ENCODE measurements around the gene SLC41A3.
"Not testable (repeated sequence)": the region's sequence is repeated elsewhere in the genome, so short reads cannot be mapped to it uniquely, and the experiment has no call there.

Gene SLC41A3

GRCh38 chr3:126107957-126108675 is 24.2 kb upstream of the SLC41A3 start:
- H3K27ac ChIP-seq = no peak overlapping the region
- DNase-seq (ENCODE audit: low read depth, low spot score) = no peak

DNA sequence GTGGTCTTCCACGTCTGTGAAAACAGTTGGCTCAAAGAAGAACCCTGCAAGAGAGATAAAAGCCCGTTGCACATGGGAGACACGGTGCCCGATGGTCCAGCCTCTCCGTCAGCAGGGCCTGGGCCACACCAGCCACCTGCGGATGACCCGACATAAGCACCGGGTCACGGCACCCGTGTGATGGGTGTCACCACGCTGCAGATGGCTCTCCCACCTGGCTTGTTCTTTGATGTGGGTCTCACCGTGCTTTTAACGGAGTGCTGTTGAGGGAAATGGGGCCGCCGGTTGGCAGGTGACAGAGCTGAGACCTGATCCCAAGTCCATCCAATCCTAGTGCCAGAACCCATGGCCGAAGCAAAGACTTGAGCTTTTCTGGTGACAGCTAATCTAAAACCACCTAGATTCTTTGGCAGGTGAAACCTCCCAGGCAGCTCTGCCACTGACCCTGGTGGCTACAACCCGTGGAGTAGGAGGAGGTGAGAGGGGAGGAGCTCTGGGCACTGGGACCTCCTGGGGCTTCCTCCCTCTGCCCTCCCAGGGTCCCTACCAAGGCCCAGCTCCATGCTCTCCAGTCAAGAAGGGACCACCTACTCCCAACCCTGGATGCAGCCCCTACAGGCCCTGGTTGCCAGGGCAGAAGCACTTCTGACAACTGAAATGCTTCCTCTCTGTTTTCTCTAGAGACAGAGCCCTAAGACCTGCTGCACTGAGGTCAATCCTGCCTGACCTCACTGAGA is 23.4 kb upstream of the SLC41A3 start:
- H3K27ac ChIP-seq = no peak overlapping the region
- DNase-seq (ENCODE audit: low read depth, low spot score) = no peak

DNA sequence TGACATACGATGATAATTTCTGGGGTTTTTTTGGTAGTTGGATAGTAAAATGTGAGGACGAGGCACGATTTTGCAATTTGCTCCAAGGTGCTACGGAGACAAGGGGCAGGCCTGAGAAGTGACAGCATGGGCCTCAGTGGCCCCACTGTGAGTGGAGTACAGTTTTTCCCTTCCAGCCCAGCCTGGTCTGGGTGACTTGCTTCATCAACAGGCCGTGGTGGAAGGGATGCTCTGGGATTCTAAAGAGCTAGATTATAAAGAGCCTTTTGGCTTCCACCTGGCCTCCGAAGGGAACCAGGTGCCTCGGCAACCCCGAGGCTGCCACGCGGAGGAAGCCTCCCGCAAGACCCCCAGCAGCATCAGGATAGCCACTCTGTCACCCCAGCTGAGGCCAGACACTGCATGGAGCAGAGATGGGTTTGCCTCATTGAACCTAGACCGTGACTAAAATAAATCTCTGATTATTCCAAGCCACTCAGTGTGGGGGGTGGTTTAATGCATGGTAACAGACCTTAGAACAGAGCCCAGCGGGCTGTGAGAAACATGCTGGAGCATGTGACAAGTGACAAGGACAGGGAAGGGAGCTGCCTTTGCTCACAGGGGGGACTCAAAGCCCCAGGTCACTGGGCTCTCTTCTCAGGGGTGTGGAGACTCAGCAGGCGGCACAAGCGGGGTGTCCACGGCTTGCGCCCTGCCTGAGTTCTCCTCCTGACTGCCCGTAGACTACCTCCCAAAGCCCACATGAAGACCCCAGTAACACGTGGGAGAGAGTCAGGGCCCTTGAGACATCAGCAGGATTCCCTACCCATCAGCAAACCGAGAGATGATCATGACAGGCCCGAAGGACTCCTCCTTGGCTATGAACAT is 22.6 kb upstream of the SLC41A3 start:
- H3K27ac ChIP-seq = no peak overlapping the region
- no peak for DNase-seq (ENCODE audit: low read depth, low spot score)

- DNase-seq (ENCODE audit: low read depth, low spot score) = no peak
Measured at GRCh38 chr3:126105691-126106187, 21.8 kb upstream of the SLC41A3 start.

GRCh38 chr3:126104742-126105605 is 21.1 kb upstream of the SLC41A3 start:
- no peak overlapping the region for H3K27ac ChIP-seq
- no peak for DNase-seq (ENCODE audit: low read depth, low spot score)

More at GRCh38 chr3:126105691-126106187, 21.8 kb upstream of the SLC41A3 start:
- H3K27ac ChIP-seq = no peak overlapping the region

- DNase-seq (ENCODE audit: low read depth, low spot score) = no peak
Measured at GRCh38 chr3:126104028-126104635, 20.2 kb upstream of the SLC41A3 start.

GRCh38 chr3:126103121-126104027 is 19.4 kb upstream of the SLC41A3 start:
- no peak overlapping the region for H3K27ac ChIP-seq
- no peak for DNase-seq (ENCODE audit: low read depth, low spot score)

More at GRCh38 chr3:126104028-126104635, 20.2 kb upstream of the SLC41A3 start:
- H3K27ac ChIP-seq = no peak overlapping the region

GRCh38 chr3:126102530-126102951 is 18.6 kb upstream of the SLC41A3 start:
- H3K27ac ChIP-seq = no peak overlapping the region

DNA sequence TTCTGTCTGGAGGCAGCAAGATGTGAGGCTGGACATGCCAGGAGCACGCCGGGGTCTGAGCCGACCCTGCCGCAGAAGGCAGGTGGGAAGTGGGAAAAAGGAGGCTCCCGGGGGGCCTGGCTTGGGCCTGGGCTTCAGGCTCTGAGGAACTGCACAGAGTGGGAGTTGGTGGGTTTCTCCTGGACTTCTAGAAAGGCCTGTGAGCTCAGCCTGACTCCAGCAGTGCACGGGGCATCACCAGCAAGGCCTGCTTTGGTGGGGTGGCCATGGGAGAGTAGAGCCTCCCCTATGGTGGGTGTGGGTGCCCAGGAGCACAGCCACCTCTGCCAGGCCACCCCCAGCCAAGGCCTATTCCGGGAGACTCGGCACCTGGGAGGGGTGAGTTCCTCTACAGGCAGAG is 18.1 kb upstream of the SLC41A3 start:
- no peak for DNase-seq (ENCODE audit: low read depth, low spot score)
- no peak overlapping the region for H3K27ac ChIP-seq

More at GRCh38 chr3:126102530-126102951, 18.6 kb upstream of the SLC41A3 start:
- no peak for DNase-seq (ENCODE audit: low read depth, low spot score)

GRCh38 chr3:126101521-126101982 is 17.6 kb upstream of the SLC41A3 start:
- H3K27ac ChIP-seq = no peak overlapping the region

DNA sequence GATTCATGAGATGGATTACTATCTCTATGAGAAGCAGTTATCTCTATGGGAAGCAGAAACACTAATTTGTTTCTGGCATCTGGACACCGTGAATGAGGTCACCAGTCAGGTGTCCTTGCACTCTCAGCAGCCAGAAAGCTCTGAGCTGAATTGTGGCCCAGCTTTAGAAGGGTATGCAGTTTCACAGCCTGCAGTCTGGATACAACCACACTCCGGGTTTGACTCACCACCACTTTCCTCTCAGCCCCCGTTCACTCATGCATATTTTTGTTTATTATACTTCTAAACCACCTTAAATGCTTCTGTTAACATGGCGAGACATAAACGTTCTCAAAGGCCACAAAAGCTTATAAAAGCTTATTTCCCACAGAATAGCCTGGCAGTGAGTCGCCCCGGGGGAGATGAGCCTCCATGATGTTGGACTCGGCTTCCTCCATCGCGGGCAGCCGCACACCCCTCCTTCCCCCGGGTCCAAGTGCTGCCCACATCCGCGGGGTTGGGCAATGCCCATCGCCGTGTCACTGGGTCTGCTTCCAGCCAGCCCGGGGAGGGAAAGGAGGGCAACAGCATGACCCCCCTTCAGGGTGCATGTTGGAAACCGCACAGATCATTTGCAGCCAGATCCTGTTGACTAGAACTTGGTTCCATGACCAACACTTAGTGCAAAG is 16.8 kb upstream of the SLC41A3 start:
- no peak for DNase-seq (ENCODE audit: low read depth, low spot score)
- H3K27ac ChIP-seq = no peak overlapping the region

More at GRCh38 chr3:126101521-126101982, 17.6 kb upstream of the SLC41A3 start:
- DNase-seq (ENCODE audit: low read depth, low spot score) = no peak

DNA sequence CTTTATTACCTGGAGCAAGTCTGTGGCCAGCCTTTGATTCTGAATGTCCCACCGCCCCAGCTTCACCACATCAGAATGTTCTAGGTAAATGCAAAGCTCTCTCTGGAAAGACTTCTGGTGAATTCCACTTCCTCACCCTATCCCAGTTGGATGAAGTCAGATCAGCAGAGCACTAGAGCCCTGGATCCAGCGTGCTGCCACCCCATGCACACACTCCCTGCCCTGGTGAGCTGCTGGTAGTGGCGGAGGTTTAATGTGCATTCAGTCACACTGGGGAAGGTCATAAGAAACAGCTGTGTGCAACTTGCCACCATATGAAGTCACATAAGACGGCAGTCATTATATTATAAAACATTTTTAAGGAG is 16.3 kb upstream of the SLC41A3 start:
- no peak for DNase-seq (ENCODE audit: low read depth, low spot score)
- H3K27ac ChIP-seq = no peak overlapping the region

- no peak for DNase-seq (ENCODE audit: low read depth, low spot score)
- no peak overlapping the region for H3K27ac ChIP-seq
Measured at GRCh38 chr3:126098391-126098858, 14.5 kb upstream of the SLC41A3 start.

GRCh38 chr3:126097801-126098200 is 13.9 kb upstream of the SLC41A3 start:
- H3K27ac ChIP-seq = no peak overlapping the region
- no peak for DNase-seq (ENCODE audit: low read depth, low spot score)

- H3K27ac ChIP-seq = not testable (repeated sequence)
Measured at GRCh38 chr3:126096274-126096673, 12.3 kb upstream of the SLC41A3 start.

GRCh38 chr3:126092128-126092527 is 8.2 kb upstream of the SLC41A3 start:
- DNase-seq (ENCODE audit: low read depth, low spot score); H3K27ac ChIP-seq: not testable (repeated sequence)

More at GRCh38 chr3:126096274-126096673, 12.3 kb upstream of the SLC41A3 start:
- not testable (repeated sequence) for DNase-seq (ENCODE audit: low read depth, low spot score)

- H3K27ac ChIP-seq = no peak overlapping the region
- no peak for DNase-seq (ENCODE audit: low read depth, low spot score)
Measured at GRCh38 chr3:126087552-126088175, 3.7 kb upstream of the SLC41A3 start.

Measured in epithelial cell of prostate (primary cell).